Measurements from ENCODE around the gene ERI3. TPM values are rescaled to one million over a fixed set of nuclear protein-coding genes. Genes with fewer than 3 reads are reported as not detected.

Gene ERI3
- polyA plus RNA-seq, 2 of the 4 experiments (the other 2 are of a cell fraction), result 43.4 to 44.7 TPM

- ATAC-seq, result no peak
- H3K27ac ChIP-seq, result no peak overlapping the region
- POLR2A ChIA-PET, result no interaction called here
These were observed 104.8 kb downstream of the ERI3 start for GRCh38 chr1:44250068-44250781.

GRCh38 chr1:44249543-44249942 is 105.5 kb downstream of the ERI3 start:
- no peak overlapping the region for H3K27ac ChIP-seq
- POLR2A ChIA-PET, result no interaction called here
- TF ChIP-seq CHD4 (IDR thresholded peaks at IDR 0.05; ENCODE audit: borderline replicate concordance) (no peak), CEBPB (IDR thresholded peaks at IDR 0.05) (no peak)
- no peaks in the 10 kb centered on the region for H3K9me3 ChIP-seq
- DNase-seq (ENCODE audit: low read depth in 1 of 2, low spot score in 1 of 2) (no peak), ATAC-seq (no peak), FAIRE-seq (no peak)
- H3K4me3 ChIP-seq, result no peak overlapping the region
- H3K4me2 ChIP-seq, result no peak overlapping the region
- H3K4me1 ChIP-seq, result no peaks in the 10 kb centered on the region
- 92% methylated on average over 7 of the region's 7 CpGs for WGBS (ENCODE audit: missing lambda C conversion rate)
- CTCF ChIA-PET, result interaction anchor here (0.8 to 2.2 kb wide), 2 partner anchors 9 to 31 kb away, joined by 4 to 10 read pairs; no protein-coding TSS in a partner anchor

More at GRCh38 chr1:44250068-44250781, 104.8 kb downstream of the ERI3 start:
- no peak for FAIRE-seq
- no peaks in the 10 kb centered on the region for H3K9me3 ChIP-seq
- H3K4me3 ChIP-seq, result no peak overlapping the region
- CTCF ChIA-PET, result interaction anchor here (2.2 kb wide), 1 partner anchor 32 kb away, joined by 10 read pairs; no protein-coding TSS in a partner anchor
- DNase-seq (ENCODE audit: low read depth in 1 of 2, low spot score in 1 of 2), result no peak
- no peak for TF ChIP-seq KDM1A (IDR thresholded peaks at IDR 0.05; ENCODE audit: low read depth)
- H3K4me1 ChIP-seq, result no peaks in the 10 kb centered on the region
- H3K4me2 ChIP-seq, result no peak overlapping the region
- 91% methylated on average over 33 of the region's 33 CpGs for WGBS (ENCODE audit: missing lambda C conversion rate)

GRCh38 chr1:44246806-44247205 is 108.3 kb downstream of the ERI3 start:
- Histone ChIP-seq H3K4me1 (no peaks in the 10 kb centered on the region), H3K4me3 (no peak overlapping the region), H3K9me3 (no peaks in the 10 kb centered on the region), H3K4me2 (no peak overlapping the region), H3K27ac (no peak overlapping the region)
- DNase-seq (ENCODE audit: low read depth in 1 of 2, low spot score in 1 of 2) (no peak), ATAC-seq (no peak), FAIRE-seq (no peak)
- CTCF ChIA-PET, result interaction anchor here (1.1 to 1.5 kb wide), 2 partner anchors 9 to 11 kb away, joined by 3 to 4 read pairs; no protein-coding TSS in a partner anchor
- WGBS (ENCODE audit: missing lambda C conversion rate), result 94% methylated on average over 1 of the region's 2 CpGs
- POLR2A ChIA-PET, result no interaction called here
- no peak for TF ChIP-seq HOXA7 (CRISPR knock-in tag; IDR thresholded peaks at IDR 0.05)
- no peak for TF ChIP-seq EHMT2 (IDR thresholded peaks at IDR 0.05; ENCODE audit: low read depth)
- no peak for TF ChIP-seq TFCP2L1 (CRISPR knock-in tag; IDR thresholded peaks at IDR 0.05)
- TF ChIP-seq POLR2AphosphoS2 (conservative IDR thresholded peaks at IDR 0.05; ENCODE audit: low read length), result no peak
- TF ChIP-seq NR3C1 (IDR thresholded peaks at IDR 0.05), result no peak
- TF ChIP-seq TP53 (CRISPR knock-in tag; IDR thresholded peaks at IDR 0.05), result no peak
- TF ChIP-seq POLR2A (IDR thresholded peaks at IDR 0.05; ENCODE audit: low read length), result no peak
- no peak for TF ChIP-seq E2F6 (IDR thresholded peaks at IDR 0.05; ENCODE audit: borderline replicate concordance, low read depth)
- TF ChIP-seq MAZ (IDR thresholded peaks at IDR 0.05; ENCODE audit: borderline replicate concordance, low read depth, low read length), result no peak

- Histone ChIP-seq H3K9me3 (no peaks in the 10 kb centered on the region), H3K4me1 (no peaks in the 10 kb centered on the region), H3K27ac (no peak overlapping the region), H3K4me2 (no peak overlapping the region), H3K4me3 (no peak overlapping the region)
- TF ChIP-seq PBX3 (IDR thresholded peaks at IDR 0.05) (no peak), USF2 (IDR thresholded peaks at IDR 0.05) (no peak), EHF (CRISPR knock-in tag; IDR thresholded peaks at IDR 0.05) (no peak), ATOH8 (CRISPR knock-in tag; IDR thresholded peaks at IDR 0.05; ENCODE audit: low read depth) (no peak)
- POLR2A ChIA-PET, result no interaction called here
- DNase-seq (ENCODE audit: low read depth in 1 of 2, low spot score in 1 of 2), result no peak
- CTCF ChIA-PET, result no interaction called here
- FAIRE-seq, result no peak
- 100% methylated on average over 8 of the region's 9 CpGs for WGBS (ENCODE audit: missing lambda C conversion rate)
- ATAC-seq, result no peak
These were observed 110.1 kb downstream of the ERI3 start for GRCh38 chr1:44244986-44245385.
